ENCODE results near the gene IFI27L1.
"Not testable (repeated sequence)": the region's sequence is repeated elsewhere in the genome, so short reads cannot be mapped to it uniquely, and the experiment has no call there.

DNA sequence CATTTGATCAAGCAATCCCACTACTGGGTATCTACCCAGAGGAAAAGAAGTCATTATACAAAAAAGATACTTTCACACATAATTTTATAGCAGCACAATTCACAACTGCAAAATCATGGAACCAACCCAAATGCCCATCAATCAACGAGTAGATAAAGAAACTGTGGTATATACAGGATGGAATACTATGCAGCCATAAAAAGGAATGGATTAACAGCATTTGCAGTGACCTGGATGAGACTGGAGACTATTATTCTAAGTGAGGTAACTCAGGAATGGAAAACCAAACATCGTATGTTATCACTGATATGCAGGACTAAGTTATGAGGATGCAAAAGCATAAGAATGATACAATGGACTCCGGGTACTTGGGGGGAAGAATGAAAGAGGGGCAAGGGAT is 9.0 kb upstream of the IFI27L1 start:
- TF ChIP-seq CTCF (IDR thresholded peaks at IDR 0.05; ENCODE audit: extremely low read depth in 1 of 2, insufficient read depth in 1 of 2, low read depth in 1 of 2, low read length in 2 of 2); POLR2AphosphoS5 (IDR thresholded peaks at IDR 0.05; ENCODE audit: insufficient read depth, low read depth, low read length); EZH2 (IDR thresholded peaks at IDR 0.05; ENCODE audit: borderline replicate concordance, low read depth, low read length, severe bottlenecking): not testable (repeated sequence)

All from endothelial cell of umbilical vein (primary cell).